PC-3 (cell line): ENCODE data around the gene ZFP3.

Source experiments
- CTCF ChIP-seq: fragments of 300-600 bp; sonication (generic); conservative IDR thresholded peaks from 2 replicates; pipeline ENCODE4 v1.5.1; 2017; ENCODE audit warnings: antibody characterized with exemption, low read depth, mild to moderate bottlenecking, low read length
- EZH2phosphoT487 ChIP-seq: fragments of 300-600 bp; sonication (generic); IDR thresholded peaks from 2 replicates; pipeline ENCODE4 v1.6.1; 2018; ENCODE audit warnings: mild to moderate bottlenecking, antibody characterized with exemption, low read length, borderline replicate concordance

- TF ChIP-seq CTCF = no peak
- TF ChIP-seq EZH2phosphoT487 = no peak
Observed at GRCh38 chr17:5118219-5118618, 40.0 kb downstream of the ZFP3 start.
